Esophagus squamous epithelium (tissue), 4 donors: ENCODE measurements around the gene SH3RF2.

Experiments
- POLR2A ChIP-seq, 4 donors: fragments of 450-650 bp; IDR thresholded peaks; one replicate each; pipeline ENCODE4 v1.6.1; 2017; ENCODE audit warnings: antibody characterized with exemption in 4 of 4, mild to moderate bottlenecking in 4 of 4, moderate library complexity in 3 of 4
- TF ChIP-seq, protein P1 (sequence below), 6 experiments: fragments of 450-650 bp in 4 of 6; fragments of 200-600 bp in 2 of 6; sonication (generic) in 2 of 6; IDR thresholded peaks; one replicate each; pipeline ENCODE4 v1.5.1; 2016 to 2019; ENCODE audit warnings: antibody characterized with exemption in 6 of 6, mild to moderate bottlenecking in 4 of 6, moderate library complexity in 4 of 6

DNA sequence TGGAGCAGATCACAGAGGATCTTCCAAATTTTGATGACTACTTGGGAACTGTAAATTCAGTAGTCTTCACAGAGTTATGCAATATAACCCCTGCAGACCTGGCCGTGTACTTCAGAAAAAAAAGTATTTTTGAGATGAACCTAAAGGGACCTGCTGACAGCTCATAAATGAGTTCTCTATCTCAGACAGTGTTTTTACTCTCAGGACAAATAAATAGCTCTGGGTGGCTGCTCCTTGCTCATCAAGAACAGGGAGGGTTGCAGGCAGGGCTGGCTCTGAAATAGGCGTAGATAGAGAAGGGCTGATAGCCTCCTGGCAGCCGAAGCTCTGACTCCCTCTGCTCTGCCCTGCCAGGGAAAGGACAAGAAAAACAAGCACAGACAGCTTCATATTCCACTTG lies 104.1 kb downstream of the SH3RF2 start:
- TF ChIP-seq, protein P1, sequence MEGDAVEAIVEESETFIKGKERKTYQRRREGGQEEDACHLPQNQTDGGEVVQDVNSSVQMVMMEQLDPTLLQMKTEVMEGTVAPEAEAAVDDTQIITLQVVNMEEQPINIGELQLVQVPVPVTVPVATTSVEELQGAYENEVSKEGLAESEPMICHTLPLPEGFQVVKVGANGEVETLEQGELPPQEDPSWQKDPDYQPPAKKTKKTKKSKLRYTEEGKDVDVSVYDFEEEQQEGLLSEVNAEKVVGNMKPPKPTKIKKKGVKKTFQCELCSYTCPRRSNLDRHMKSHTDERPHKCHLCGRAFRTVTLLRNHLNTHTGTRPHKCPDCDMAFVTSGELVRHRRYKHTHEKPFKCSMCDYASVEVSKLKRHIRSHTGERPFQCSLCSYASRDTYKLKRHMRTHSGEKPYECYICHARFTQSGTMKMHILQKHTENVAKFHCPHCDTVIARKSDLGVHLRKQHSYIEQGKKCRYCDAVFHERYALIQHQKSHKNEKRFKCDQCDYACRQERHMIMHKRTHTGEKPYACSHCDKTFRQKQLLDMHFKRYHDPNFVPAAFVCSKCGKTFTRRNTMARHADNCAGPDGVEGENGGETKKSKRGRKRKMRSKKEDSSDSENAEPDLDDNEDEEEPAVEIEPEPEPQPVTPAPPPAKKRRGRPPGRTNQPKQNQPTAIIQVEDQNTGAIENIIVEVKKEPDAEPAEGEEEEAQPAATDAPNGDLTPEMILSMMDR (IDR thresholded peaks at IDR 0.05), result no peak
- no peak for TF ChIP-seq POLR2A (IDR thresholded peaks at IDR 0.05)
